ENCODE data around the gene MCF2L. TPM values are rescaled to one million over a fixed set of nuclear protein-coding genes. Genes with fewer than 3 reads are reported as not detected.

MCF2L gene
- polyA plus RNA-seq, 1 donor, result 29.2 TPM

DNA sequence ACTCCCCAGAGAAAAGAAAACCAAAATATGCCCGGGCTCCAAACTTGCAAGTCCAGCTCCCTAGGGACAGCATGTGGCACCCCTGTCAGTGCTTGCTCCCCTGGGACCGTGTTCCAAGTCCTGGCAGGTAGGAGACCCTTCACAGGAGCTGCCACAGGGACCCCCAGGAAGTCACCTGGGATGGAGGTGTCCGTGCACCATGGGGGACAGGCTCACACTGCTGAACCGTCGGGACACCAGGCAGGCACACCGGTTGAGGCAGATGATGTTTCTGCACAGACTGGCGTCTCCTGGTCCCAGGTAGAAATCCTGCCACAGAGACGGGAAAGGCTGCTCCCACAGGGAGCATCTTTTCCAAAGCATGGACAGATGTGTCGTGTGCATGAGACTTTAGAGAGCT, 177.7 kb downstream of the MCF2L start:
- no peak for DNase-seq

DNA sequence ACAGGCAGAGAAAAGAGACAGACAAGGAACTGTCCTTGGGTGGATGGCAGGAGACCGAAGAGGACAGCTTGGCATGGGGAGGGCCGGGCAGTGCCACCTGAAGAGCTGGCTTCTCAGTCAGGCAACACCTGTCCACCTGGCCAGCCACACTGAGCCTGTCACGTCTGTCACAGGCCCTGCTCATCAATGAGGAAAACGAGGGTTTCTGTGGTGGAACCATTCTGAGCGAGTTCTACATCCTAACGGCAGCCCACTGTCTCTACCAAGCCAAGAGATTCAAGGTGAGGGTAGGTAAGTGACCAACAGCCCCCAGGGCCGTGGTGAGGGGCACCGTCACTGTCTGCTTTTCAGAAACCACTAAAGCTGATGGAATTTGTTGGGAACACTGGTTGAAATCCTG, 178.2 kb downstream of the MCF2L start:
- no peak for DNase-seq

DNA sequence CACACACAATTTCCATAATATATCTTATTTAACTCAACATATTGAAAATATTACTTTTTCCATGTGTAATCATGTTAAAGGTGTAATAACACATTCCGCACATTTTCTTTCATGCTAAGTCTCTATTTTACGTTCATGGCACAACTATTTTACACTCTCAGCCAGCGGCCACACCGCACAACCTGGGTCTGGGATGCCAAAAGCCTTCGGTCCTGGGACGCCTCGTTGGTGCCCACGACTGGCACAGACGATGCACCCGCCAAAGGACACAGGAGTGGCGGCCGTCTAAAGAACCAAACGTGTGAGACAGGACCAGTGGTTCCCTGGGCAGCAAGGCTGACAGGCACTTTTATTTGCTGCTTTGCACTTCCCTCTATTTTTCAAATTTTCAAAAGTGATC, 179.4 kb downstream of the MCF2L start:
- no peak for DNase-seq

DNA sequence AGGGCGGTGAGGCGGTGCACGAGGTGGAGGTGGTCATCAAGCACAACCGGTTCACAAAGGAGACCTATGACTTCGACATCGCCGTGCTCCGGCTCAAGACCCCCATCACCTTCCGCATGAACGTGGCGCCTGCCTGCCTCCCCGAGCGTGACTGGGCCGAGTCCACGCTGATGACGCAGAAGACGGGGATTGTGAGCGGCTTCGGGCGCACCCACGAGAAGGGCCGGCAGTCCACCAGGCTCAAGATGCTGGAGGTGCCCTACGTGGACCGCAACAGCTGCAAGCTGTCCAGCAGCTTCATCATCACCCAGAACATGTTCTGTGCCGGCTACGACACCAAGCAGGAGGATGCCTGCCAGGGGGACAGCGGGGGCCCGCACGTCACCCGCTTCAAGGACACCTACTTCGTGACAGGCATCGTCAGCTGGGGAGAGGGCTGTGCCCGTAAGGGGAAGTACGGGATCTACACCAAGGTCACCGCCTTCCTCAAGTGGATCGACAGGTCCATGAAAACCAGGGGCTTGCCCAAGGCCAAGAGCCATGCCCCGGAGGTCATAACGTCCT, 180.0 kb downstream of the MCF2L start:
- DNase-seq, result no peak

Other genes starting within 250 kb of the MCF2L start
- 4.3 TPM for gene F7, start 136.6 kb downstream of the MCF2L start, polyA plus RNA-seq (ENCODE audit: insufficient read length)
- gene F10, start 153.6 kb downstream of the MCF2L start, polyA plus RNA-seq (ENCODE audit: insufficient read length), result 19.5 TPM
- gene PROZ, start 189.4 kb downstream of the MCF2L start, polyA plus RNA-seq (ENCODE audit: insufficient read length), result 2.3 TPM
- gene PCID2, start 239.5 kb downstream of the MCF2L start, polyA plus RNA-seq (ENCODE audit: insufficient read length), result 80.4 TPM
- 99.5 TPM for gene CUL4A, start 240.4 kb downstream of the MCF2L start, polyA plus RNA-seq (ENCODE audit: insufficient read length)